Loucy (cell line): ENCODE results near the gene PDGFRA.
"Not testable (repeated sequence)": the region's sequence is repeated elsewhere in the genome, so short reads cannot be mapped to it uniquely, and the experiment has no call there.

Experiments
- H2AFZ ChIP-seq: fragments of 200-600 bp; sonication (generic); 2 replicates; pipeline ENCODE4 v1.6.0; 2016; ENCODE audit warnings: antibody characterized with exemption, mild to moderate bottlenecking, low read length, moderate library complexity
- H3F3A ChIP-seq: fragments of 200-600 bp; 2 replicates; pipeline ENCODE4 v1.6.0; 2016; ENCODE audit warnings: antibody characterized with exemption, low read depth, mild to moderate bottlenecking
- H3K27me3 ChIP-seq: fragments of 200-600 bp; sonication (generic); 2 replicates; pipeline ENCODE4 v1.6.1; 2014; ENCODE audit warnings: low read length, mild to moderate bottlenecking; ENCODE audit not compliant: insufficient read depth, poor library complexity, severe bottlenecking
- H3K36me3 ChIP-seq: fragments of 200-600 bp; sonication (generic); 2 replicates; pipeline ENCODE4 v1.6.1; 2016; ENCODE audit warnings: low read length; ENCODE audit not compliant: insufficient read depth
- H3K4me1 ChIP-seq: fragments of 200-600 bp; sonication (generic); 2 replicates; pipeline ENCODE4 v1.5.1; 2014; ENCODE audit warnings: low read length, mild to moderate bottlenecking; ENCODE audit not compliant: insufficient read depth, poor library complexity, severe bottlenecking
- H3K4me2 ChIP-seq: fragments of 200-600 bp; sonication (generic); 2 replicates; pipeline ENCODE4 v1.6.0; 2014; ENCODE audit warnings: antibody characterized with exemption, low read length, low read depth, mild to moderate bottlenecking; ENCODE audit not compliant: poor library complexity, severe bottlenecking
- H3K4me3 ChIP-seq: fragments of 200-600 bp; sonication (generic); 2 replicates; pipeline ENCODE4 v1.5.1; 2014; ENCODE audit warnings: low read length, mild to moderate bottlenecking, mixed read lengths; ENCODE audit not compliant: poor library complexity, severe bottlenecking
- H3K79me2 ChIP-seq: fragments of 200-600 bp; sonication (generic); 2 replicates; pipeline ENCODE4 v1.6.1; 2014; ENCODE audit warnings: low read length; ENCODE audit not compliant: insufficient read depth
- H3K9ac ChIP-seq: fragments of 200-600 bp; sonication (generic); 2 replicates; pipeline ENCODE4 v1.6.0; 2014; ENCODE audit warnings: mild to moderate bottlenecking, low read depth, low read length, moderate library complexity; ENCODE audit not compliant: poor library complexity, severe bottlenecking
- H3K9me2 ChIP-seq: fragments of 200-600 bp; sonication (generic); replicated peaks from 2 replicates; pipeline ENCODE4 v1.6.1; 2016; ENCODE audit warnings: low read depth, low read length, mixed read lengths
- H3K9me3 ChIP-seq: fragments of 200-600 bp; sonication (generic); 2 replicates; pipeline ENCODE4 v1.6.1; 2014; ENCODE audit warnings: mild to moderate bottlenecking, antibody characterized with exemption, low read length, low read depth; ENCODE audit not compliant: insufficient read depth
- H4K20me1 ChIP-seq: fragments of 200-600 bp; sonication (generic); 2 replicates; pipeline ENCODE4 v1.6.0; 2014; ENCODE audit warnings: antibody characterized with exemption, low read length, mild to moderate bottlenecking; ENCODE audit not compliant: insufficient read depth, poor library complexity, severe bottlenecking
- CTCF ChIP-seq: fragments of 200-600 bp; sonication (generic); conservative IDR thresholded peaks from 2 replicates; pipeline ENCODE4 v1.5.1; 2014; ENCODE audit warnings: mild to moderate bottlenecking, antibody characterized with exemption, low read length
- EZH2phosphoT487 ChIP-seq: fragments of 200-600 bp; IDR thresholded peaks from 2 replicates; pipeline ENCODE4 v1.6.1; 2018; ENCODE audit warnings: antibody characterized with exemption, mild to moderate bottlenecking, moderate library complexity, borderline replicate concordance

PDGFRA gene

GRCh38 chr4:54337009-54337408 is 107.9 kb downstream of the PDGFRA start:
- no peaks in the 10 kb centered on the region for H3K27me3 ChIP-seq
- no peaks in the 10 kb centered on the region for H4K20me1 ChIP-seq
- no peaks in the 10 kb centered on the region for H3K9me3 ChIP-seq
- H3K36me3 ChIP-seq: no peaks in the 10 kb centered on the region
- H3K9me2 ChIP-seq: no peaks in the 10 kb centered on the region
- no peaks in the 10 kb centered on the region for H3K4me1 ChIP-seq
- H3K79me2 ChIP-seq: no peaks in the 10 kb centered on the region
- H3K4me3 ChIP-seq: no peak overlapping the region
- H3F3A ChIP-seq: no peaks in the 10 kb centered on the region
- TF ChIP-seq CTCF (no peak), EZH2phosphoT487 (no peak)
- H3K4me2 ChIP-seq: no peak overlapping the region
- H3K9ac ChIP-seq: no peak overlapping the region
- no peak overlapping the region for H2AFZ ChIP-seq

GRCh38 chr4:54342067-54342466 is 113.0 kb downstream of the PDGFRA start:
- not testable (repeated sequence) for H3K4me2 ChIP-seq, H3K9me2 ChIP-seq, H4K20me1 ChIP-seq, H3F3A ChIP-seq, H3K9ac ChIP-seq, H3K4me3 ChIP-seq, H2AFZ ChIP-seq, H3K36me3 ChIP-seq, H3K27me3 ChIP-seq, H3K9me3 ChIP-seq, H3K79me2 ChIP-seq, H3K4me1 ChIP-seq
